GM23338 (cell line): ENCODE data around the gene AKAP13. TPM values are rescaled to one million over a fixed set of nuclear protein-coding genes. Genes with fewer than 3 reads are reported as not detected.

Source experiments
- ATAC-seq: fragments of 200-7000 bp; cut with Tn5 transposase; 3 replicates; pipeline ENCODE4 v1.9.1; 2020
- DNase-seq: peaks from one replicate; pipeline ENCODE4 v3.0.0-alpha.2; 2015; ENCODE audit warnings: low spot score
- H2AFZ ChIP-seq: fragments of 200-600 bp; sonication (generic); 2 replicates; pipeline ENCODE4 v1.8.0; 2016; ENCODE audit warnings: antibody characterized with exemption, mild to moderate bottlenecking, moderate library complexity
- H3F3A ChIP-seq: fragments of 200-600 bp; sonication (generic); replicated peaks from 2 replicates; pipeline ENCODE4 v1.8.0; 2017; ENCODE audit warnings: antibody characterized with exemption, mixed run types, low read depth
- H3K27ac ChIP-seq: fragments of 200-600 bp; sonication (generic); 2 replicates; pipeline ENCODE4 v1.6.1; 2016; ENCODE audit warnings: low read depth
- H3K27me3 ChIP-seq: fragments of 200-600 bp; sonication (generic); 2 replicates; pipeline ENCODE4 v1.8.0; 2016; ENCODE audit warnings: mild to moderate bottlenecking, mixed run types, moderate library complexity; ENCODE audit not compliant: insufficient read depth
- H3K36me3 ChIP-seq: fragments of 200-600 bp; sonication (generic); 2 replicates; pipeline ENCODE4 v1.8.0; 2016; ENCODE audit warnings: mild to moderate bottlenecking; ENCODE audit not compliant: insufficient read depth
- H3K4me1 ChIP-seq: fragments of 200-600 bp; sonication (generic); 2 replicates; pipeline ENCODE4 v1.8.0; 2016; ENCODE audit warnings: mild to moderate bottlenecking, moderate library complexity; ENCODE audit not compliant: insufficient read depth
- H3K4me2 ChIP-seq: fragments of 200-600 bp; sonication (generic); 2 replicates; pipeline ENCODE4 v1.7.1; 2017; ENCODE audit warnings: mixed run types
- H3K4me3 ChIP-seq: fragments of 200-600 bp; sonication (generic); 2 replicates; pipeline ENCODE4 v1.6.1; 2016; ENCODE audit warnings: mixed run types
- H3K79me2 ChIP-seq: fragments of 200-600 bp; sonication (generic); replicated peaks from 2 replicates; pipeline ENCODE4 v1.8.0; 2017; ENCODE audit warnings: mild to moderate bottlenecking; ENCODE audit not compliant: insufficient read depth
- H3K9me2 ChIP-seq: fragments of 200-600 bp; sonication (generic); 2 replicates; pipeline ENCODE4 v1.8.0; 2017; ENCODE audit not compliant: insufficient read depth
- H4K20me1 ChIP-seq: fragments of 200-600 bp; sonication (generic); replicated peaks from 2 replicates; pipeline ENCODE4 v1.8.0; 2017; ENCODE audit warnings: mild to moderate bottlenecking; ENCODE audit not compliant: insufficient read depth
- H3K27ac Mint-ChIP-seq: 2 replicates; pipeline ENCODE4 v1.8.0; 2020; ENCODE audit warnings: inconsistent platforms, mild to moderate bottlenecking, moderate library complexity, mixed read lengths
- H3K27me3 Mint-ChIP-seq: 3 replicates; pipeline ENCODE4 v1.8.0; 2022; ENCODE audit warnings: low read depth, mild to moderate bottlenecking, moderate library complexity, mixed read lengths, inconsistent platforms; ENCODE audit not compliant: insufficient read depth, poor library complexity
- H3K36me3 Mint-ChIP-seq: 3 replicates; pipeline ENCODE4 v1.8.0; 2021; ENCODE audit warnings: low read depth, mild to moderate bottlenecking, inconsistent platforms, moderate library complexity, mixed read lengths
- H3K4me1 Mint-ChIP-seq: 3 replicates; pipeline ENCODE4 v1.8.0; 2020; ENCODE audit warnings: mild to moderate bottlenecking, inconsistent platforms, mixed read lengths
- H3K4me3 Mint-ChIP-seq: 3 replicates; pipeline ENCODE4 v1.8.0; 2021; ENCODE audit warnings: moderate library complexity, mild to moderate bottlenecking, inconsistent platforms, mixed read lengths
- H3K9me3 Mint-ChIP-seq: 3 replicates; pipeline ENCODE4 v1.8.0; 2020; ENCODE audit warnings: moderate library complexity, mild to moderate bottlenecking, inconsistent platforms, mixed read lengths
- CREB1 ChIP-seq: fragments of 250-450 bp; sonication (Bioruptor Pico); IDR thresholded peaks from 2 replicates; pipeline ENCODE4 v1.5.0; 2020; ENCODE audit warnings: low read depth, mild to moderate bottlenecking, moderate library complexity
- REST ChIP-seq: IDR thresholded peaks from one replicate; pipeline ENCODE4 v1.6.1; 2018; ENCODE audit warnings: antibody characterized with exemption; ENCODE audit not compliant: unreplicated experiment
- ZNF462 ChIP-seq: fragments of 250-450 bp; sonication (Bioruptor Pico); IDR thresholded peaks from 2 replicates; pipeline ENCODE4 v1.5.0; 2020; ENCODE audit warnings: mild to moderate bottlenecking, moderate library complexity
- polyA plus RNA-seq: library from polyadenylated mRNA; unstranded; fragments of >200 nt; fragmentation: Nextera tagmentation; extraction: Ambion mirVana; gene quantifications from 2 replicates; pipeline ENCODE4 v1.2.1, GENCODE V29; 2016
- total RNA-seq: library from RNA; depleted of rRNA; stranded (reverse); fragments of >200 nt; shearing (Covaris generic); gene quantifications from 2 replicates; pipeline ENCODE4 v1.2.3, GENCODE V29; 2014

Gene AKAP13
- total and polyA plus RNA-seq, 2 experiments from 2014 or later = 46.2 to 60.7 TPM

GRCh38 chr15:85532689-85533088, 152.3 kb downstream of the AKAP13 start:
- no peaks in the 10 kb centered on the region for H3K27me3 Mint-ChIP-seq
- no peak overlapping the region for H3K27ac ChIP-seq
- H3K4me2 ChIP-seq = no peak overlapping the region
- no peaks in the 10 kb centered on the region for H3F3A ChIP-seq
- DNase-seq = no peak
- no peak overlapping the region for H3K4me3 ChIP-seq
- ATAC-seq = no peak
- H3K4me1 Mint-ChIP-seq = peaks cover 22% of the 10 kb centered on the region
- H3K9me3 Mint-ChIP-seq = no peaks in the 10 kb centered on the region
- H3K27ac Mint-ChIP-seq = no peak overlapping the region
- peaks cover 5% of the 10 kb centered on the region; the same call in 1 of the 2 replicates for H3K79me2 ChIP-seq
- peaks cover 10% of the 10 kb centered on the region for H3K36me3 Mint-ChIP-seq
- H2AFZ ChIP-seq = no peak overlapping the region
- no peaks in the 10 kb centered on the region; the same call in 1 of the 2 replicates for H4K20me1 ChIP-seq
- H3K9me2 ChIP-seq = no peaks in the 10 kb centered on the region
- H3K4me1 ChIP-seq = peaks cover 14% of the 10 kb centered on the region
- H3K27me3 ChIP-seq = no peaks in the 10 kb centered on the region
- TF ChIP-seq REST = no peak
- no peak for TF ChIP-seq CREB1 (CRISPR knock-in tag)
- TF ChIP-seq ZNF462 = no peak
- H3K36me3 ChIP-seq = no peaks in the 10 kb centered on the region
- H3K4me3 Mint-ChIP-seq = no peak overlapping the region
